ENCODE results near the gene NMT2.

DNA sequence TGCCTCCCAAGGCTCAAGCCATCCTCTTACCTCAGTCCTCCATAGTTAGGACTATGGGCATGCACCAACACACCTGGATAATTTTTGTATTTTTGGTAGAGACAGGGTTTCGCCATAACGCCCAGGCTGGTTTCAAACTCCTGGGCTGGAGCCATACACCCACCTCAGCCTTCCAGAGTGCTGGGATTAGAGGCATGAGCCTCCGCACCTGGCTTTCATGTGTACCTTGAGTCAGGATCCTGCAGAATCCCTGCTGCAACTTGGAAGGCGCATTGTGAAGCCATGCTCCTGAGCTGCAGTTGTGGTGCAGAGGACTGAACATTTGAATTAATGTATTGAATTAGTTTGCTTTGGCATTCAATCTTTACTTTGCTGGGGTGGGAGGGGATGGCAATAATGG is 29.4 kb upstream of the NMT2 start:
- TF ChIP-seq POLR2AphosphoS5 (IDR thresholded peaks at IDR 0.05; ENCODE audit: borderline replicate concordance, low read depth, low read length) (no peak), EZH2 (IDR thresholded peaks at IDR 0.05) (no peak), FOXP2 (optimal IDR thresholded peaks at IDR 0.05; ENCODE audit: control extremely low read depth, extremely low read length, insufficient read depth) (no peak)

All from SK-N-MC (cell line).